GM12891 (cell line): Measurements from ENCODE around the gene CCDC167.

Source experiments
- PAX5 ChIP-seq: IDR thresholded peaks from 2 replicates; pipeline ENCODE4 v1.6.1; 2011; ENCODE audit warnings: low read length, moderate library complexity, mild to moderate bottlenecking; ENCODE audit not compliant: insufficient read depth, severe bottlenecking
- POLR2A ChIP-seq: IDR thresholded peaks from 2 replicates; pipeline ENCODE4 v1.6.1; 2011; ENCODE audit warnings: low read depth, low read length, control low read depth
- POLR2AphosphoS5 ChIP-seq: IDR thresholded peaks from 2 replicates; pipeline ENCODE4 v1.6.1; 2011; ENCODE audit warnings: low read depth, low read length, control low read depth
- POU2F2 ChIP-seq: IDR thresholded peaks from 2 replicates; pipeline ENCODE4 v1.6.1; 2011; ENCODE audit warnings: low read depth, mild to moderate bottlenecking, control low read depth, low read length, moderate library complexity
- SPI1 ChIP-seq: IDR thresholded peaks from 2 replicates; pipeline ENCODE4 v1.6.1; 2011; ENCODE audit warnings: low read depth, low read length, control low read depth
- TAF1 ChIP-seq: IDR thresholded peaks from 2 replicates; pipeline ENCODE4 v1.6.1; 2011; ENCODE audit warnings: low read depth, low read length, control low read depth

DNA sequence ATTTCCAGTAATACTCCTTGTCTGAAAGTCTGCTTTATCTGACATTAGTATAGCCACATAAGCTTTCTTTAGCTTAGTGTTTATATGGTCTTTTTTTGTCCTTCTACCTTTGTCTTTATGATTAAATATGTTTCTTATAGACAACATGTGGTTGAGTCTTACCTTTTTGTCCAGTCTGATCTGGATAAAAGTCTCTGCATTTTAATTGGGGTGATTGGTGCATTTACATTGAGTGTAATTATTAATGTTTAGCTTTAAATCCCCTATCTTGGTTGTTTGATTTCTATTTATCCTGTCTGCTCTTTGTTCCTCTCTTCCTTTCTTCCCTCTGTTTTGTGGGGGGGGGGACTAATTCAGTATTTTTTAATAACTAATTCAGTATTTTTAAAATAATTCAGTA is 32.0 kb downstream of the CCDC167 start:
- TF ChIP-seq TAF1 (no peak), POLR2A (no peak), POLR2AphosphoS5 (no peak), SPI1 (no peak), POU2F2 (no peak), PAX5 (no peak)
